Activated gamma-delta T cell (primary cell): ENCODE results near the gene SATB2.
A peak's percentile ranks its signal among the peaks of the same experiment; 100 is the strongest.

Experiments used
- DNase-seq: peaks from one replicate; lab custom pipeline; 2025; lab: John Stamatoyannopoulos, UW

The SATB2 gene

GRCh38 chr2:199465988-199466691, 8.4 kb upstream of the SATB2 start:
- no peak for DNase-seq

DNA sequence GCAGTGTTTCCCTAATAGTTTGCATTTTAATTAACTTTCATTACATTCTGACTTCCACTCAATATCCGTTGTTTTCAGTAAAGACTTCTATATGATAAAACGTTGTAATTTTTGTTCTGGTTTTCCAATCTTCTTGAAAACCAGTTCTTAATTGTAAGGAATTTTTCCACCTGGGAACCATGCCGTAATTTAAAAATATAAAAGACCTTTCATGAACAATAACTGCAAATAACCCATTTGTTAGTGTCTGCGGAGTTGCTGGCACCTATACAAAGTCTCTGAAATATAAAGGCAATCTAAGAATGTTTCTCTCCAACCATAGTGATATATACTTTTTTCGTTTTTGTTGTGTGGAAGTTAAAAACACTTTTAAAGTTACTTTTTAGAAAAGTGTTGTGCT, 7.7 kb upstream of the SATB2 start:
- DNase-seq: no peak

GRCh38 chr2:199464606-199465352, 7.0 kb upstream of the SATB2 start:
- no peak for DNase-seq

DNA sequence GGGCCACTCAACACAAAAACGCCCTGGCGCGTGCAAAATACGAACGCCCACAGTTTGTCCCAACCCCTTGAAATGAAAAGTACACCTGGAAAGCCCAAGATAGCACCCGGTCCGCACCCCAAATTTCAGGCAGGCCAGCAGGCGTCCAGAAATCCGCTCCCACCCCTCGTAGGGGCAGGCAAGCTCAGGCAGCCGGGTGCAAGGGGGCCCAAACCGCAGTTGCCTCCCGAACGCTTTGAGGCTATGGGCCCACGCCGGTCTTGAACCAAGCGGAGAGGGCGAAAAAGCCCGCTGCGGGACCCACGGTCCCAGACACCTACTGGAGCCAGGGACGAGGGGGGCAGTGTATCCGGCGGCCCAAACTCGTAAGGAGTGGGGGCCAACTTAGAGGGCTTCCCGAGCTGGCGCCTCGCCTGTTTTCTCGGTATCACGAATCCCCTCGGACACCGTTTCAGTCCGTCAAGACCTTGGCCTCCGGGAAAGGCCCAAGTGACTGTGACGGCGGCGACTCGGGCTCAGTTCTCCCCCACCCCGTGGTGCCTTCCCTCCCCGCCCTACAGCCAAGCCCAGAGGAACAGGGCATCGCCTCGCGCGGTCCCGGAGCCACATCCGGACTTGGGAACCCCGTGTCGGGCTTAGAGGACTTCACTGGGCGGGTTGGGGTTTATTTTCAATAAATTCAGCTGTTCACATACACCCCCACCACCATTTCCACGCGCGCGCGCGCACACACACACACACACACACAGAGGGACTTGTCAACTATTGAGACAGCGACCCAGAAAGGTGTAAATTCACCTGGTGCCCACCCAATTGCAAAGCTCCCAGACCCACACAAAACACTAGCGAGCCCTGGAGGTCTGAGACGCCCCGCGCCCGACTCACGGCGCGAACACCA, 6.2 kb upstream of the SATB2 start:
- no peak for DNase-seq

GRCh38 chr2:199462956-199463692, 5.4 kb upstream of the SATB2 start:
- no peak for DNase-seq

GRCh38 chr2:199462347-199462955, 4.7 kb upstream of the SATB2 start:
- DNase-seq: no peak

- DNase-seq: no peak
These were observed 4.1 kb upstream of the SATB2 start for GRCh38 chr2:199461711-199462346.

- DNase-seq: no peak
These were observed 3.3 kb upstream of the SATB2 start for GRCh38 chr2:199460846-199461710.

GRCh38 chr2:199460101-199460671, 2.4 kb upstream of the SATB2 start:
- DNase-seq: no peak

DNA sequence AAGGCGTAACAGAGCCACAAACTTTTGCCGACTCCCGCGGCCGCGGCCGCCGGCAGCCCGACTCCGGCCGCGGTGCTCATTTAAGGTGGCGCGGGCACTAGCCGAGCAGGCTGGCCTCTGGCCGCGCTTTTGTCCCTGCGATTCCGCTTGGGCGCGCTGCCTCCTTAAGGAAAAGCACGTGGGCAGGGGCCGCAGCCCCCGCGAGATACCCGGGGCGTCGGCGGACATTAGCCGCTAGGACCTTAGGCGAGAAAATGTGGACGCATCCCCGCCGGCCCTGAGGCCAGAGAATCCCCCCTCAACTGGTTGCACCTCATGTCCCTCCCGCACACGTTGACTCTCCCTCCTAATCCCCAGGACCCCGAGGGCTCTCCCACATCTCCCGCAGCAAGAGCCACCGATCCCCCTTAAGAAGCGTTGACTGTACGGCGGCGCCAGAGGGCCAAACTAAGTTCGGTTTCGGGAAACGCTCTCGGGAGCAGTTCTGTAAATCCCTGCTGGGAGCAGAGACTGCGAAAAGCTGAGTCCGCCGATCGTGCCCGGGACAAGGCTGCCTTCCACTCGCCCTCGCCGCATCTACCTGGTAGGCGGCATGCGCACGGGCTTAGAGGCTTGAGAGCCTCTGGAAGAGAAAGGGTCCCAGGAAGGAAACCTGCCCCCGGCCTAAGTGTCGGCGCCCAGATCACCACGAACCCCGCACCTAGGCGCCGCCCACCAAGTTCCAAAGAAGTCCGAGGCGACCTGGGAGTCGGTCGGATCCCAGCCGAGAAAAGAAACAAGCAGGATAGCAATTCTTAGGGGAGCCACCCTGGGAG, 1.8 kb upstream of the SATB2 start:
- DNase-seq: peak; percentile 19

- DNase-seq: no peak
These were observed 1.1 kb upstream of the SATB2 start for GRCh38 chr2:199458806-199459285.

GRCh38 chr2:199458009-199458805, 468 bp upstream of the SATB2 start:
- no peak for DNase-seq

- no peak for DNase-seq
These were observed 1.2 kb downstream of the SATB2 start for GRCh38 chr2:199456383-199457146.

DNA sequence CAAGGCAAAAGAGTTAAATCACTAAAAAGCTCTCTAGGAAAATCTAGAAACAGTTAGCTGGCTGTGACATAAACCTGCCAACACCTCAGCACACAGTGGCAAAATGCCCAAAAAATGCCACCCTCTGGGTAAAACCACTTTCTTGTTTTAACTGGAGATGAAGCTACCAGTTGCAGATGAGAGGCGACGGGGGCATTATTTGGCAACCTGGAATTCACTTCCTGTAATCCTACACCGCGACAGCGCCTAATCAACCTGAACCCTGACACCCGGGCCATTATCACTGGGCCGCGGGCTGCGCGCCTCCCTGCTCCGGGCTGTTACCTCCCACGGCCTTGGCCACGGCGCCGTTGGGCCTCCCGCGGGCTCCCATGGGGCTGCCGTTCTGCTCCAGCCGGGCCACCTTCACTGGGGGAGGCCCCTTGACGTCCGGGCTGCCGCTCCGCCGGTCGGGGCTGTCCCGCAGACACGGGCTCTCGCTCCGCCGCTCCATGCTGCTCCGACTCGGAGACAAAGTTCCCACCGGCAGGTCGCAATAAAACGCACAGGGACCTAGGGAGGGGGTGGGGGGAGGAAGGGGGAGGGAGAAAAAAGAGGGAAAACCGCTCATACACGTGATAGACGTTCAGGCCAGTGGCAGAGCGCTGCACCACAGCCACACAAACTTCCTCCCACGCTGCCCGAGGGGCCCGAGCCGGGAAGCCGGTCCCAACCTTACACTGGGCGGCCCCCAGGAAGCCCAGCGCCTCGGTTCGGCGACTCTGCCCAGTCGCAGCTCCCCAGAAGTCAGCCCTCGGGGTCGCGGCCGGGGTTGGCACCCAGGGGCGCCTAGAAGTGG, 2.0 kb downstream of the SATB2 start:
- no peak for DNase-seq

DNA sequence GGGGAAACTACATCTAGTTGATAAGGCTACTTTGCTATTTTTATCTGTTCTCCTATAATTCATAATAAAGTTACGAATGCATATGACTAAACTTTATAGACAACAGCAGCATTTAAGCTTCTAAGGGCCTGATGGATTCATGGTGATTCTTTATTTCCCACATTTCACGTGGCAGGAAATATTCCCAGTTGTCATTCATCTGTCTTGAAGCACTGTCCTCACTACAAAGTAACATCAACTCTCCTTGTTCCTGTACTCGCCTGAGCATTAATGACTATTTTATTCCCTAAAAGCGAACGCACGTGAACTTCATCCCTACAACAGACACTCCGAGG, 2.6 kb downstream of the SATB2 start:
- no peak for DNase-seq

DNA sequence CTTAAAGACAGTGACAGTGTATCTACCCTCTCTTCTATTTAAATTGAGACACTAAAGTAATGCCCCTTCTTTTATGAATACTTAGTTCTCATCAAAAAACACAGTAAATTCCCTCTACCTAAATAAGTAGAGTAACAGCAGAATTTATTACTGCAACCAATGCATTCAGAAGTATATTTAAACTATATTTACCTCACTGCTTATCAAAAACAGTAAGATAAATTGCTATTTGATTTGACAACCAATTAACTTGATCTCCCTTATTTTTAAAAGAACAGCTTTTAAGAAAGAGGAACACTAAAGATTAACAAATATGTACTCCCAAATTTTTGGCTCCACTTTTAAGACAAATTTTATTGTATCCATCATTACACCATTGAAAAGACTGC, 4.8 kb downstream of the SATB2 start:
- no peak for DNase-seq
